ENCODE data around the gene MAPK10. TPM values are rescaled to one million over a fixed set of nuclear protein-coding genes. Genes with fewer than 3 reads are reported as not detected.
"Not testable (repeated sequence)": the region's sequence is repeated elsewhere in the genome, so short reads cannot be mapped to it uniquely, and the experiment has no call there.

The MAPK10 gene
- total RNA-seq, 5 donors from 2014 or later (not counting 1 experiment from before 2014, with no cell fraction given) = 0.07 to 0.35 TPM; not detected in 3

DNA sequence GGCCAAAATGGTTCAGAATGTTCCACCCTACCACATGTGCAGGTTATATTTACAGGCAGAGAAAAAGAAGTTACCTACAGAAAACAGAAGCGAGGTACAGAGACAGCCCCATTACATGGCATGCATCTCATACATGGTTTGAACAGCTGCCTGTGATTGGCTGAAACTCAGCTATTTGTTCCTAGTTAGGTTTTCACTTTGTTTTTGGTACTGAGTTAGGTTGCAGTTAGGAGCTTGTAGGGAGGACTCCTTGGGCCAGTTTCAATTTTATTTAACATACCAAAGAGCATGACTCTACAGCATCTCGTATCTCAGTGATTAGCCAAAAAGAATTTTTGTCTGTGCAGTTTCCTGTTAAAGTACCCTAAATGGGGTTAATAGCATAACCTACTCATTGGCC, 392.0 kb downstream of the MAPK10 start:
- H3K36me3 ChIP-seq (ENCODE audit: control insufficient read depth in 2 of 2, extremely low read depth in 1 of 2, insufficient read depth in 1 of 2, low read length in 1 of 2) = no peaks in the 10 kb centered on the region
- Mint-ChIP-seq H3K9me3 (peaks cover 0 to 3% (median 3%) of the 10 kb centered on the region in 3 donors), H3K4me3 (no peak overlapping the region), H3K27ac (no peak overlapping the region), H3K36me3 (no peaks in the 10 kb centered on the region), H3K27me3 (no peaks in the 10 kb centered on the region), H3K4me1 (no peaks in the 10 kb centered on the region)
- H3K4me1 ChIP-seq (ENCODE audit: control insufficient read depth in 1 of 2, extremely low read depth in 1 of 2, insufficient read depth in 2 of 2, low read length in 2 of 2) = no peaks in the 10 kb centered on the region
- no peak overlapping the region for H3K4me3 ChIP-seq (ENCODE audit: control insufficient read depth in 1 of 2, extremely low read depth in 1 of 2, low read length in 1 of 2)
- H3K9me3 ChIP-seq = no peaks in the 10 kb centered on the region
- no peak overlapping the region for H3K27ac ChIP-seq (ENCODE audit: low read length)
- no peaks in the 10 kb centered on the region for H3K27me3 ChIP-seq (replicated peaks in 1 of 2; ENCODE audit: control insufficient read depth in 2 of 2, extremely low read depth in 1 of 2, insufficient read depth in 2 of 2, low read length in 1 of 2)
- POLR2A ChIA-PET = interaction anchor here in 1 of 2 donors (0.6 kb wide), 1 partner anchor 23 kb away, joined by 3 read pairs; no protein-coding TSS in a partner anchor
- DNase-seq (no peak), ATAC-seq (replicated peaks in 1 of 4) (no peak)
- WGBS (ENCODE audit: insufficient coverage) = no CpG with 5 or more reads among the region's 2 CpGs
- CTCF ChIA-PET = no interaction called here

DNA sequence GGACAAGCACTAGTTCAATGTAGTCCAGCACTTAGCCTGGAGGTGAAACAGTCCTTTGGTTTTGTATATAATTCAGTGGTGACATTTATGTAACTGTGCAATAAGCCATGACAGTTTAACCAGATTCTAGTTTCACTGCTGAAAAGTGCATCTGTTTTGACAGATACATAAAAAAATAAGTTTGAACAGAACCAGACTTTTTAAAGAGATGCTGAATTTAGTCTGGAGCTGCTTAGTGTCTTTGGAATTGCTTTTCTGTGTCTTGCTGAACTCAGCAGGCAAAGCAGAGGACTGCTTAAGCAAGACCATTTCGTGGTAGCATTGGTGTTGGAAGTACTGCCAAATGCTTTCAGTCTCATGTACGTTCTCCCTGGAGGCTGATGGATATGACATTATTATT, 393.5 kb downstream of the MAPK10 start:
- Histone ChIP-seq H3K27ac (ENCODE audit: low read length) (no peak overlapping the region), H3K9me3 (no peaks in the 10 kb centered on the region), H3K36me3 (ENCODE audit: control insufficient read depth in 2 of 2, extremely low read depth in 1 of 2, insufficient read depth in 1 of 2, low read length in 1 of 2) (no peaks in the 10 kb centered on the region), H3K4me3 (ENCODE audit: control insufficient read depth in 1 of 2, extremely low read depth in 1 of 2, low read length in 1 of 2) (no peak overlapping the region), H3K4me1 (ENCODE audit: control insufficient read depth in 1 of 2, extremely low read depth in 1 of 2, insufficient read depth in 2 of 2, low read length in 2 of 2) (no peaks in the 10 kb centered on the region), H3K27me3 (replicated peaks in 1 of 2; ENCODE audit: control insufficient read depth in 2 of 2, extremely low read depth in 1 of 2, insufficient read depth in 2 of 2, low read length in 1 of 2) (no peaks in the 10 kb centered on the region)
- DNase-seq = no peak
- Mint-ChIP-seq H3K9me3 (peaks cover 0 to 3% (median 3%) of the 10 kb centered on the region in 3 donors), H3K4me1 (no peaks in the 10 kb centered on the region), H3K36me3 (no peaks in the 10 kb centered on the region), H3K4me3 (no peak overlapping the region), H3K27me3 (no peaks in the 10 kb centered on the region), H3K27ac (no peak overlapping the region)
- ChIA-PET POLR2A (no interaction called here), CTCF (no interaction called here)
- no peak for ATAC-seq (replicated peaks in 1 of 4)
- WGBS (ENCODE audit: insufficient coverage) = no CpG with 5 or more reads among the region's 2 CpGs

- Mint-ChIP-seq H3K9me3 (peaks cover 0 to 3% (median 3%) of the 10 kb centered on the region in 3 donors), H3K36me3 (no peaks in the 10 kb centered on the region), H3K4me1 (no peaks in the 10 kb centered on the region), H3K27ac (no peak overlapping the region), H3K27me3 (no peaks in the 10 kb centered on the region), H3K4me3 (no peak overlapping the region)
- Histone ChIP-seq H3K27ac (ENCODE audit: low read length) (no peak overlapping the region), H3K27me3 (replicated peaks in 1 of 2; ENCODE audit: control insufficient read depth in 2 of 2, extremely low read depth in 1 of 2, insufficient read depth in 2 of 2, low read length in 1 of 2) (no peaks in the 10 kb centered on the region), H3K4me3 (ENCODE audit: control insufficient read depth in 1 of 2, extremely low read depth in 1 of 2, low read length in 1 of 2) (no peak overlapping the region), H3K9me3 (no peaks in the 10 kb centered on the region), H3K36me3 (ENCODE audit: control insufficient read depth in 2 of 2, extremely low read depth in 1 of 2, insufficient read depth in 1 of 2, low read length in 1 of 2) (no peaks in the 10 kb centered on the region), H3K4me1 (ENCODE audit: control insufficient read depth in 1 of 2, extremely low read depth in 1 of 2, insufficient read depth in 2 of 2, low read length in 2 of 2) (no peaks in the 10 kb centered on the region)
- no CpG with 5 or more reads among the region's 1 CpG for WGBS (ENCODE audit: insufficient coverage)
- ChIA-PET CTCF (no interaction called here), POLR2A (no interaction called here)
- DNase-seq = no peak
- no peak for ATAC-seq (replicated peaks in 1 of 4)
Measured at GRCh38 chr4:85965529-85965928, 394.3 kb downstream of the MAPK10 start.

DNA sequence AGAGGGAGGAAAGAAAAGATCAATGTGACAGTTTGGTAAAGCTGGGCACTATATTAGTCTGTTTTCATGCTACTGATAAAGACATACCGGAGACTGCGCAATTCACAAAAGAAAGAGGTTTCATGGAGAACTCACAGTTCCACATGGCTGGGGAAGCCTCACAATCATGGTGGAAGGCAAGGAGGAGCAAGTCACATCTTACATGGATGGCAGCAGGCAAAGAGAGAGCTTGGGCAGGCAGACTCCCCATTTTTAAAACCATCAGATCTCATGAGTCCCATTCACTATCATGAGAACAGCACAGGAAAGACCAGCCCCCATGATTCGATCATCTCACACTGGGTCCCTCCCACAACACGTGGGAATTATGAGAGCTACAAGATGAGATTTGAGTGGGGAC, 394.8 kb downstream of the MAPK10 start:
- H3K27me3 Mint-ChIP-seq; H3K27ac Mint-ChIP-seq; ATAC-seq (replicated peaks in 1 of 4); H3K4me1 ChIP-seq (ENCODE audit: control insufficient read depth in 1 of 2, extremely low read depth in 1 of 2, insufficient read depth in 2 of 2, low read length in 2 of 2); H3K36me3 Mint-ChIP-seq; POLR2A ChIA-PET; H3K9me3 ChIP-seq; H3K4me1 Mint-ChIP-seq; H3K36me3 ChIP-seq (ENCODE audit: control insufficient read depth in 2 of 2, extremely low read depth in 1 of 2, insufficient read depth in 1 of 2, low read length in 1 of 2); DNase-seq; H3K4me3 Mint-ChIP-seq; H3K27ac ChIP-seq (ENCODE audit: low read length); H3K27me3 ChIP-seq (replicated peaks in 1 of 2; ENCODE audit: control insufficient read depth in 2 of 2, extremely low read depth in 1 of 2, insufficient read depth in 2 of 2, low read length in 1 of 2); CTCF ChIA-PET; H3K4me3 ChIP-seq (ENCODE audit: control insufficient read depth in 1 of 2, extremely low read depth in 1 of 2, low read length in 1 of 2); H3K9me3 Mint-ChIP-seq: not testable (repeated sequence)
- WGBS (ENCODE audit: insufficient coverage) = 100% methylated on average over 2 of the region's 4 CpGs

GRCh38 chr4:85964298-85964697, 395.6 kb downstream of the MAPK10 start:
- H3K9me3 Mint-ChIP-seq = peaks cover 0 to 3% (median 3%) of the 10 kb centered on the region in 3 donors
- H3K27me3 ChIP-seq (replicated peaks in 1 of 2; ENCODE audit: control insufficient read depth in 2 of 2, extremely low read depth in 1 of 2, insufficient read depth in 2 of 2, low read length in 1 of 2) = no peaks in the 10 kb centered on the region

GRCh38 chr4:85963231-85963630, 396.6 kb downstream of the MAPK10 start:
- Mint-ChIP-seq H3K4me1 (no peaks in the 10 kb centered on the region), H3K4me3 (no peak overlapping the region), H3K9me3 (peaks cover 0 to 3% (median 3%) of the 10 kb centered on the region in 3 donors), H3K36me3 (no peaks in the 10 kb centered on the region), H3K27ac (no peak overlapping the region), H3K27me3 (no peaks in the 10 kb centered on the region)
- H3K9me3 ChIP-seq = no peaks in the 10 kb centered on the region
- H3K4me3 ChIP-seq (ENCODE audit: control insufficient read depth in 1 of 2, extremely low read depth in 1 of 2, low read length in 1 of 2) = no peak overlapping the region
- no peaks in the 10 kb centered on the region for H3K27me3 ChIP-seq (replicated peaks in 1 of 2; ENCODE audit: control insufficient read depth in 2 of 2, extremely low read depth in 1 of 2, insufficient read depth in 2 of 2, low read length in 1 of 2)
- H3K36me3 ChIP-seq (ENCODE audit: control insufficient read depth in 2 of 2, extremely low read depth in 1 of 2, insufficient read depth in 1 of 2, low read length in 1 of 2) = no peaks in the 10 kb centered on the region
- ChIA-PET POLR2A (no interaction called here), CTCF (no interaction called here)
- no peaks in the 10 kb centered on the region for H3K4me1 ChIP-seq (ENCODE audit: control insufficient read depth in 1 of 2, extremely low read depth in 1 of 2, insufficient read depth in 2 of 2, low read length in 2 of 2)
- WGBS (ENCODE audit: insufficient coverage) = no CpG with 5 or more reads among the region's 1 CpG
- ATAC-seq (replicated peaks in 1 of 4) (no peak), DNase-seq (no peak)
- H3K27ac ChIP-seq (ENCODE audit: low read length) = no peak overlapping the region

More at GRCh38 chr4:85964298-85964697, 395.6 kb downstream of the MAPK10 start:
- Mint-ChIP-seq H3K4me1 (no peaks in the 10 kb centered on the region), H3K27ac (no peak overlapping the region), H3K27me3 (no peaks in the 10 kb centered on the region), H3K36me3 (no peaks in the 10 kb centered on the region), H3K4me3 (no peak overlapping the region)
- no peak overlapping the region for H3K4me3 ChIP-seq (ENCODE audit: control insufficient read depth in 1 of 2, extremely low read depth in 1 of 2, low read length in 1 of 2)
- ATAC-seq (replicated peaks in 1 of 4) = no peak
- H3K9me3 ChIP-seq = no peaks in the 10 kb centered on the region
- CTCF ChIA-PET = no interaction called here
- POLR2A ChIA-PET = no interaction called here
- no peak for DNase-seq
- no peak overlapping the region for H3K27ac ChIP-seq (ENCODE audit: low read length)
- no peaks in the 10 kb centered on the region for H3K36me3 ChIP-seq (ENCODE audit: control insufficient read depth in 2 of 2, extremely low read depth in 1 of 2, insufficient read depth in 1 of 2, low read length in 1 of 2)
- H3K4me1 ChIP-seq (ENCODE audit: control insufficient read depth in 1 of 2, extremely low read depth in 1 of 2, insufficient read depth in 2 of 2, low read length in 2 of 2) = no peaks in the 10 kb centered on the region

GRCh38 chr4:85961887-85962286, 398.0 kb downstream of the MAPK10 start:
- peaks cover 0 to 3% (median 3%) of the 10 kb centered on the region in 3 donors for H3K9me3 Mint-ChIP-seq
- H3K27me3 Mint-ChIP-seq = no peaks in the 10 kb centered on the region
- H3K4me1 ChIP-seq (ENCODE audit: control insufficient read depth in 1 of 2, extremely low read depth in 1 of 2, insufficient read depth in 2 of 2, low read length in 2 of 2) = no peaks in the 10 kb centered on the region
- ATAC-seq (replicated peaks in 1 of 4) (no peak), DNase-seq (no peak)
- ChIA-PET POLR2A (no interaction called here), CTCF (no interaction called here)
- no peak overlapping the region for H3K4me3 Mint-ChIP-seq
- H3K36me3 Mint-ChIP-seq = no peaks in the 10 kb centered on the region
- H3K4me3 ChIP-seq (ENCODE audit: control insufficient read depth in 1 of 2, extremely low read depth in 1 of 2, low read length in 1 of 2) = no peak overlapping the region
- no peaks in the 10 kb centered on the region for H3K36me3 ChIP-seq (ENCODE audit: control insufficient read depth in 2 of 2, extremely low read depth in 1 of 2, insufficient read depth in 1 of 2, low read length in 1 of 2)
- no peaks in the 10 kb centered on the region for H3K4me1 Mint-ChIP-seq
- WGBS (ENCODE audit: insufficient coverage) = no CpG with 5 or more reads among the region's 4 CpGs
- H3K27ac Mint-ChIP-seq = no peak overlapping the region
- no peak overlapping the region for H3K27ac ChIP-seq (ENCODE audit: low read length)
- H3K9me3 ChIP-seq = no peaks in the 10 kb centered on the region
- H3K27me3 ChIP-seq (replicated peaks in 1 of 2; ENCODE audit: control insufficient read depth in 2 of 2, extremely low read depth in 1 of 2, insufficient read depth in 2 of 2, low read length in 1 of 2) = no peaks in the 10 kb centered on the region
